NCI-H2171 treated with DMSO at 0.1 percent for 48 hours (cell line): ENCODE measurements around the gene SATB2.

Experiments
- DNase-seq: peaks from one replicate; lab custom pipeline; 2025; lab: John Stamatoyannopoulos, UW

SATB2 gene

DNA sequence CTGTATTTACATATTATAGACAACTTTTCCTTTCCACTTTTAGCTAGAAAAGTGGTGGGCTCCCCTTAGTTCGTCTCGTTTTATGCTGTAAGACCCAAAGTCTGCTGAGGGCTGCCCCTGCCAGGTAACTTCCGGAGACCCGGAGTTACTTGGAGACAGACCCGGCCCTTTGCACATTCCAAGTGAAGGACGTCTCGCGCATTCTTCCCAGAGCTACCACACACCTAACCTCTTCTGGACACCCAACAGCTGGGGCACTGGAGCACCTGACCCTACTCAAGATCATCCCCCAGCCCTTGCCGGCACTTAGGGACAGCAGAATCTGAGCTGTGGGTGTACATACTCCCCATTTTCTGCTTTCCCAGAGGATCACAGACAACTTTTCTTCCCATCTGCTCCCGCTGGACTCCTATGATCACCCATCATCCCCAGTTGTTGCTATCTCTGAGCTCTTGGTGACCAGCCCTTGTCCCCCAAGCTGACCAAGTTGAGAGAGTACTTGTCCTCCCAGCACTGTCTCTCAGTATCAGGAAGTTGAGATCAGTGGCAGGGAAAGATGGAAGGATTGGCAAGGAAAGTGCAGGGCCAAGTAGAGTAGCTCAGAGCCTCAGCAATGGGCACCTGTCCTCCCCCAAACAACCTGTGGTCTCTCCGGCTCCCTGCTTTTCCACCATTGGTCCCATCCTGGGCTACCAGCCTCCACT is 8.4 kb upstream of the SATB2 start:
- no peak for DNase-seq

DNA sequence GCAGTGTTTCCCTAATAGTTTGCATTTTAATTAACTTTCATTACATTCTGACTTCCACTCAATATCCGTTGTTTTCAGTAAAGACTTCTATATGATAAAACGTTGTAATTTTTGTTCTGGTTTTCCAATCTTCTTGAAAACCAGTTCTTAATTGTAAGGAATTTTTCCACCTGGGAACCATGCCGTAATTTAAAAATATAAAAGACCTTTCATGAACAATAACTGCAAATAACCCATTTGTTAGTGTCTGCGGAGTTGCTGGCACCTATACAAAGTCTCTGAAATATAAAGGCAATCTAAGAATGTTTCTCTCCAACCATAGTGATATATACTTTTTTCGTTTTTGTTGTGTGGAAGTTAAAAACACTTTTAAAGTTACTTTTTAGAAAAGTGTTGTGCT is 7.7 kb upstream of the SATB2 start:
- DNase-seq: no peak

- DNase-seq: no peak
Measured at GRCh38 chr2:199464606-199465352, 7.0 kb upstream of the SATB2 start.

DNA sequence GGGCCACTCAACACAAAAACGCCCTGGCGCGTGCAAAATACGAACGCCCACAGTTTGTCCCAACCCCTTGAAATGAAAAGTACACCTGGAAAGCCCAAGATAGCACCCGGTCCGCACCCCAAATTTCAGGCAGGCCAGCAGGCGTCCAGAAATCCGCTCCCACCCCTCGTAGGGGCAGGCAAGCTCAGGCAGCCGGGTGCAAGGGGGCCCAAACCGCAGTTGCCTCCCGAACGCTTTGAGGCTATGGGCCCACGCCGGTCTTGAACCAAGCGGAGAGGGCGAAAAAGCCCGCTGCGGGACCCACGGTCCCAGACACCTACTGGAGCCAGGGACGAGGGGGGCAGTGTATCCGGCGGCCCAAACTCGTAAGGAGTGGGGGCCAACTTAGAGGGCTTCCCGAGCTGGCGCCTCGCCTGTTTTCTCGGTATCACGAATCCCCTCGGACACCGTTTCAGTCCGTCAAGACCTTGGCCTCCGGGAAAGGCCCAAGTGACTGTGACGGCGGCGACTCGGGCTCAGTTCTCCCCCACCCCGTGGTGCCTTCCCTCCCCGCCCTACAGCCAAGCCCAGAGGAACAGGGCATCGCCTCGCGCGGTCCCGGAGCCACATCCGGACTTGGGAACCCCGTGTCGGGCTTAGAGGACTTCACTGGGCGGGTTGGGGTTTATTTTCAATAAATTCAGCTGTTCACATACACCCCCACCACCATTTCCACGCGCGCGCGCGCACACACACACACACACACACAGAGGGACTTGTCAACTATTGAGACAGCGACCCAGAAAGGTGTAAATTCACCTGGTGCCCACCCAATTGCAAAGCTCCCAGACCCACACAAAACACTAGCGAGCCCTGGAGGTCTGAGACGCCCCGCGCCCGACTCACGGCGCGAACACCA is 6.2 kb upstream of the SATB2 start:
- no peak for DNase-seq

- DNase-seq: peak; percentile 47
Measured at GRCh38 chr2:199462956-199463692, 5.4 kb upstream of the SATB2 start.

GRCh38 chr2:199462347-199462955 is 4.7 kb upstream of the SATB2 start:
- DNase-seq: no peak

- DNase-seq: no peak
Measured at GRCh38 chr2:199461711-199462346, 4.1 kb upstream of the SATB2 start.

DNA sequence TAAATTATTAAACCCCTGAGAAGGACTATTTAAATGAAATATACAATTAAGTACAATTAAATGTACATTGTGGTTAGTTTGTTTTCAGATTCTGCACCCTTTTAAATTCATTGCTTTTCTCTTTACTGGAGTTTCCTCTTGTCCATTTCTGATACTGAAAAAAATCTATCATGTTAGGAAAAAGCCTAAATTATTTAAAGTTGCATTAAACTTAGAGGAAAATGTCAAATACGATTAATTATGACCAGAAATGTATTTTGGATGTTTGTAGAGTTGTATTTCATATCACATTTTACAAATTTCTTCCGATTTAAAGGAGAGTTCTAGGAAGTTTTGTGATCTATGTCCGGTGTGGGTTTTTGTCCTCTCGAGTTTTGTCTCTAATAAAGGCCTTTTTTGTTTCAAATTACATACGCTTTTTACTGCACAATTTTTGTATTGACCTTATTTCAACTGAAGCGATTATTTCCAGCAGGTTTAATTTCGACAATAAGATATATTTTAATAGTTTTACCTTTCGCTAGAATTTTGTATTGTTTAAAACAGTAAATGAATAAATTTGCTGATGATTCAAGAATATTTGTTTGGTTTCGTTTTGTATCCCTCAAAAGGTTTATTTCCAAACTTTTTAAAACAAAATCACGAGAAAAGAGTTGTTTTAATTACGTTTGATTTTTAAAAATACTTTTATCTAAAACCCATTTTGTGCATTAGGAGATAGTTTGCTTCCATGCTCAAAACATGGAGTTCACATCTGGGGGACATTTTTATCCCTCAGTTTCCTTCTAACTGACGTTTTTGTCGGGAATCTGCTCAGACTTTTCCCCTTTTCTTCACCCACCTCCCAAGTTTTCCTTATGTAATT is 3.3 kb upstream of the SATB2 start:
- DNase-seq: no peak

GRCh38 chr2:199460101-199460671 is 2.4 kb upstream of the SATB2 start:
- no peak for DNase-seq

DNA sequence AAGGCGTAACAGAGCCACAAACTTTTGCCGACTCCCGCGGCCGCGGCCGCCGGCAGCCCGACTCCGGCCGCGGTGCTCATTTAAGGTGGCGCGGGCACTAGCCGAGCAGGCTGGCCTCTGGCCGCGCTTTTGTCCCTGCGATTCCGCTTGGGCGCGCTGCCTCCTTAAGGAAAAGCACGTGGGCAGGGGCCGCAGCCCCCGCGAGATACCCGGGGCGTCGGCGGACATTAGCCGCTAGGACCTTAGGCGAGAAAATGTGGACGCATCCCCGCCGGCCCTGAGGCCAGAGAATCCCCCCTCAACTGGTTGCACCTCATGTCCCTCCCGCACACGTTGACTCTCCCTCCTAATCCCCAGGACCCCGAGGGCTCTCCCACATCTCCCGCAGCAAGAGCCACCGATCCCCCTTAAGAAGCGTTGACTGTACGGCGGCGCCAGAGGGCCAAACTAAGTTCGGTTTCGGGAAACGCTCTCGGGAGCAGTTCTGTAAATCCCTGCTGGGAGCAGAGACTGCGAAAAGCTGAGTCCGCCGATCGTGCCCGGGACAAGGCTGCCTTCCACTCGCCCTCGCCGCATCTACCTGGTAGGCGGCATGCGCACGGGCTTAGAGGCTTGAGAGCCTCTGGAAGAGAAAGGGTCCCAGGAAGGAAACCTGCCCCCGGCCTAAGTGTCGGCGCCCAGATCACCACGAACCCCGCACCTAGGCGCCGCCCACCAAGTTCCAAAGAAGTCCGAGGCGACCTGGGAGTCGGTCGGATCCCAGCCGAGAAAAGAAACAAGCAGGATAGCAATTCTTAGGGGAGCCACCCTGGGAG is 1.8 kb upstream of the SATB2 start:
- peak; percentile 84 for DNase-seq

GRCh38 chr2:199458806-199459285 is 1.1 kb upstream of the SATB2 start:
- DNase-seq: no peak

- peak; percentile 48 for DNase-seq
Measured at GRCh38 chr2:199458009-199458805, 468 bp upstream of the SATB2 start.

DNA sequence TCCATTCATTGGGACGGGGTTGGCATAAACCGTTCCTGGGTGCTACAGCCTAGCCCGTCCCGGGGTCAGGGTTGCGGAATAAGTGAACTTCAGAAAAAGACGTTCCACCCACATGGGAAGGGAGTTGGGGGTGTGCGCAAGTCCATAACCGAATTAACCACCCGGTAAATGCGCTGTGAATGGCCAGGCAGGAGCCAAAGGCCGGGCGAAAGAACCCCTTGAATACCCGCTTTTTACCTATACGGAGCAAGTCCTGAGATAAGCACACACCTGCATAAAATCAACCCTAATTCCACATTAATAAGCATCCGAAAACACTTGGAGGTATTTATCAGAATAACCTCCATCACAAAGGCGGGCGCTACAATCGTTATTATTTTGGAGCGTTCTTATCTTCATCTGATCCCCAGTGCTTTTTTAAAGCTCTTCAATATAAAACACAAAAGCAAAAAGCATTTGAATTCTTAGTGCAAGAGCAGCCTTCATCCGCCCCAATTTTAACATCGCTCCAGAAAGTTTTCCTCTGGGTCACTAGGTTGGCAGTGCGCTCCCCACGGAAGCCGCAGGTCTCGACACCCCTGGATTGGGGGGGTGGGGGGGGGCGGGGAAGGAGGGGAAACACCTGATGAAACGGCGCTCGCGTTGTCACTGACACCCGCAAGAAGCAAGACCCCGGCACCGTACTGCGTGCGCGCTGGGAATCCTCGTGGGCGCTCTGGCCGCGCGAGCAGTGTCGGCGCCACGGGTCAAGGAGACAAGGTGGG is 1.2 kb downstream of the SATB2 start:
- peak; percentile 33 for DNase-seq

DNA sequence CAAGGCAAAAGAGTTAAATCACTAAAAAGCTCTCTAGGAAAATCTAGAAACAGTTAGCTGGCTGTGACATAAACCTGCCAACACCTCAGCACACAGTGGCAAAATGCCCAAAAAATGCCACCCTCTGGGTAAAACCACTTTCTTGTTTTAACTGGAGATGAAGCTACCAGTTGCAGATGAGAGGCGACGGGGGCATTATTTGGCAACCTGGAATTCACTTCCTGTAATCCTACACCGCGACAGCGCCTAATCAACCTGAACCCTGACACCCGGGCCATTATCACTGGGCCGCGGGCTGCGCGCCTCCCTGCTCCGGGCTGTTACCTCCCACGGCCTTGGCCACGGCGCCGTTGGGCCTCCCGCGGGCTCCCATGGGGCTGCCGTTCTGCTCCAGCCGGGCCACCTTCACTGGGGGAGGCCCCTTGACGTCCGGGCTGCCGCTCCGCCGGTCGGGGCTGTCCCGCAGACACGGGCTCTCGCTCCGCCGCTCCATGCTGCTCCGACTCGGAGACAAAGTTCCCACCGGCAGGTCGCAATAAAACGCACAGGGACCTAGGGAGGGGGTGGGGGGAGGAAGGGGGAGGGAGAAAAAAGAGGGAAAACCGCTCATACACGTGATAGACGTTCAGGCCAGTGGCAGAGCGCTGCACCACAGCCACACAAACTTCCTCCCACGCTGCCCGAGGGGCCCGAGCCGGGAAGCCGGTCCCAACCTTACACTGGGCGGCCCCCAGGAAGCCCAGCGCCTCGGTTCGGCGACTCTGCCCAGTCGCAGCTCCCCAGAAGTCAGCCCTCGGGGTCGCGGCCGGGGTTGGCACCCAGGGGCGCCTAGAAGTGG is 2.0 kb downstream of the SATB2 start:
- peak; percentile 79 for DNase-seq

DNA sequence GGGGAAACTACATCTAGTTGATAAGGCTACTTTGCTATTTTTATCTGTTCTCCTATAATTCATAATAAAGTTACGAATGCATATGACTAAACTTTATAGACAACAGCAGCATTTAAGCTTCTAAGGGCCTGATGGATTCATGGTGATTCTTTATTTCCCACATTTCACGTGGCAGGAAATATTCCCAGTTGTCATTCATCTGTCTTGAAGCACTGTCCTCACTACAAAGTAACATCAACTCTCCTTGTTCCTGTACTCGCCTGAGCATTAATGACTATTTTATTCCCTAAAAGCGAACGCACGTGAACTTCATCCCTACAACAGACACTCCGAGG is 2.6 kb downstream of the SATB2 start:
- DNase-seq: no peak

GRCh38 chr2:199452991-199453379 is 4.8 kb downstream of the SATB2 start:
- no peak for DNase-seq
